Neuronal stem cell (in vitro differentiated cells): ENCODE data around the gene EPS15.

Experiments used
- DNase-seq: peaks from one replicate; pipeline ENCODE4 v3.0.0-alpha.2; 2013; ENCODE audit warnings: low spot score
- H2AFZ ChIP-seq: one replicate; pipeline ENCODE4 v1.6.1; 2013; ENCODE audit warnings: mild to moderate bottlenecking, low read length, inconsistent platforms
- H2AK5ac ChIP-seq: 2 replicates; pipeline ENCODE4 v1.6.1; 2013; ENCODE audit warnings: low read depth, mild to moderate bottlenecking, inconsistent platforms, low read length, moderate library complexity, mixed read lengths
- H2BK120ac ChIP-seq: 2 replicates; pipeline ENCODE4 v1.6.1; 2013; ENCODE audit warnings: low read depth, mild to moderate bottlenecking, inconsistent platforms, low read length, moderate library complexity, mixed read lengths
- H2BK12ac ChIP-seq: one replicate; pipeline ENCODE4 v1.6.1; 2013; ENCODE audit warnings: low read length, inconsistent platforms
- H2BK15ac ChIP-seq: 2 replicates; pipeline ENCODE4 v1.6.1; 2013; ENCODE audit warnings: mild to moderate bottlenecking, low read length, inconsistent platforms, mixed read lengths
- H2BK5ac ChIP-seq: one replicate; pipeline ENCODE4 v1.6.1; 2013; ENCODE audit warnings: inconsistent platforms, mild to moderate bottlenecking, low read length, moderate library complexity
- H3K14ac ChIP-seq: one replicate; pipeline ENCODE4 v1.6.1; 2013; ENCODE audit warnings: low read length, inconsistent platforms
- H3K18ac ChIP-seq: 2 replicates; pipeline ENCODE4 v1.6.1; 2013; ENCODE audit warnings: low read length, inconsistent platforms
- H3K23ac ChIP-seq: 2 replicates; pipeline ENCODE4 v1.6.1; 2013; ENCODE audit warnings: low read depth, mild to moderate bottlenecking, mixed read lengths, low read length, inconsistent platforms; ENCODE audit not compliant: poor library complexity
- H3K27ac ChIP-seq: replicated peaks from 3 replicates; pipeline ENCODE4 v1.5.1; 2013; ENCODE audit warnings: low read length, inconsistent platforms
- H3K27me3 ChIP-seq, 3 experiments: 2 replicates each; pipeline ENCODE4 v1.6.1; 2013; ENCODE audit warnings: low read length in 3 of 3, mild to moderate bottlenecking in 2 of 3, inconsistent platforms in 1 of 3, low read depth in 1 of 3, mixed read lengths in 1 of 3, moderate library complexity in 1 of 3; ENCODE audit not compliant: control insufficient read depth in 3 of 3, insufficient read depth in 3 of 3
- H3K36me3 ChIP-seq, 2 donors: replicated peaks in 1 of 2; 2 replicates each; pipeline ENCODE4 v1.6.1; 2013; ENCODE audit warnings: low read length in 2 of 2; ENCODE audit not compliant: control insufficient read depth in 2 of 2, insufficient read depth in 2 of 2
- H3K4ac ChIP-seq: 2 replicates; pipeline ENCODE4 v1.6.1; 2013; ENCODE audit warnings: inconsistent platforms, mild to moderate bottlenecking, low read length, moderate library complexity
- H3K4me1 ChIP-seq, 2 donors: 1 replicate in 1 of 2; 2 replicates in 1 of 2; pipeline ENCODE4 v1.6.1; 2013; ENCODE audit warnings: low read length in 2 of 2, low read depth in 1 of 2; ENCODE audit not compliant: control insufficient read depth in 2 of 2, insufficient read depth in 1 of 2
- H3K4me2 ChIP-seq: one replicate; pipeline ENCODE4 v1.6.1; 2013; ENCODE audit warnings: mild to moderate bottlenecking, low read length, inconsistent platforms; ENCODE audit not compliant: insufficient read depth, poor library complexity, severe bottlenecking
- H3K4me3 ChIP-seq, 2 donors: 2 replicates each; pipeline ENCODE4 v1.5.1; 2013; ENCODE audit warnings: low read length in 2 of 2, mild to moderate bottlenecking in 2 of 2, inconsistent platforms in 1 of 2, moderate library complexity in 1 of 2
- H3K79me1 ChIP-seq: one replicate; pipeline ENCODE4 v1.6.1; 2013; ENCODE audit warnings: low read depth, mild to moderate bottlenecking, inconsistent platforms, low read length, moderate library complexity
- H3K9ac ChIP-seq: one replicate; pipeline ENCODE4 v1.6.1; 2013; ENCODE audit warnings: mild to moderate bottlenecking, low read depth, low read length, inconsistent platforms; ENCODE audit not compliant: poor library complexity
- H3K9me3 ChIP-seq, 2 donors: replicated peaks in 1 of 2; 2 replicates each; pipeline versions ENCODE3 to v1.6.1; 2013; ENCODE audit warnings: low read length in 2 of 2, mild to moderate bottlenecking in 2 of 2, inconsistent platforms in 1 of 2, low read depth in 1 of 2, mixed read lengths in 1 of 2, moderate library complexity in 1 of 2; ENCODE audit not compliant: control insufficient read depth in 2 of 2, insufficient read depth in 1 of 2
- H4K8ac ChIP-seq: one replicate; pipeline ENCODE4 v1.6.1; 2013; ENCODE audit warnings: low read depth, mild to moderate bottlenecking, inconsistent platforms, low read length, moderate library complexity
- H4K91ac ChIP-seq: one replicate; pipeline ENCODE4 v1.6.1; 2013; ENCODE audit warnings: low read length, low read depth, mild to moderate bottlenecking, inconsistent platforms; ENCODE audit not compliant: poor library complexity
- WGBS, 2 donors: extraction: QIAGEN DNeasy Blood & Tissue Kit; methylation state at CpG; one replicate each; pipeline ENCODE4 v1.1.7; 2013; ENCODE audit warnings: missing lambda C conversion rate in 2 of 2, mixed read lengths in 1 of 2; ENCODE audit not compliant: insufficient read length in 2 of 2, insufficient replicate concordance in 1 of 2; ENCODE audit errors: extremely low coverage in 2 of 2; 5-methylcytosine and 5-hydroxymethylcytosine counted together

The EPS15 gene

DNA sequence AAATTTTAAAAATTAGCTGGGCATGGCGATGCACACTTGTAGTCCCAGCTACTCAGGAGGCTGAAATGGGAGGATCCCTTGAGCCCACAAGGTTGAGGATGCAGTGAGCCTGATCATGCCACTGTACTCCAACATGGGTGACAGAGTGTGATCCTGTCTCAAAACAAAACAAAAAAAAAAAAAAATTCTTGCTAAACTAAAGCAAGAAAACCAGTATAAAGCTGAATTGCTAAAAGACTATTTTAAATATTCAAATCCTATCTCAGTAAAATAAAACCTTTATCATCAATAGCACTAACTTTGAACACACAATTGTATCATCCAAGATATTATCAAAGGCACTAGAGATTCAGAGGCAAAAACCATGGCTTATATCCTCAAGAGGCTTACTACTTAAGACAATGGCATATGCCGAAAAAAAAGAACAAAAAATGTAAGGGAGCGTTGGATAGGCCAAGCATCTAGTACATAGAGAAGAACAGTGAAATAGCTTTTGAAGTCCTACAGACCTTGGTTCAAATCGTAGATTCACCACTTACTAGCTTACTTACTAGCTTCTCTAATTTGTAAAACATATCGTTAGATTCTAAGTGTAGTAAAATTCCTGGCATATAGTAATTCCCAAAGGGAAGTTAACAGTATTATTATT is 3.6 kb downstream of the EPS15 start:
- H4K8ac ChIP-seq = no peak overlapping the region
- WGBS, 2 donors = no CpG with 5 or more reads among the region's 5 CpGs

GRCh38 chr1:51514733-51515132 is 4.3 kb downstream of the EPS15 start:
- no CpG with 5 or more reads among the region's 2 CpGs for WGBS, 2 donors
- H2BK5ac ChIP-seq = no peak overlapping the region
- no peaks in the 10 kb centered on the region for H3K27me3 ChIP-seq
- no peak for DNase-seq
- H3K14ac ChIP-seq = no peak overlapping the region
- no peak overlapping the region for H3K4me3 ChIP-seq
- H2AK5ac ChIP-seq = no peak overlapping the region
- no peak overlapping the region for H4K8ac ChIP-seq
- H2BK15ac ChIP-seq = no peak overlapping the region
- no peak overlapping the region for H2AFZ ChIP-seq
- no peak overlapping the region for H3K4me2 ChIP-seq
- H3K4ac ChIP-seq = no peak overlapping the region
- peaks cover 8% of the 10 kb centered on the region for H3K79me1 ChIP-seq
- no peak overlapping the region for H4K91ac ChIP-seq
- no peak overlapping the region for H2BK12ac ChIP-seq
- no peak overlapping the region for H3K9ac ChIP-seq
- no peaks in the 10 kb centered on the region for H3K36me3 ChIP-seq
- H3K18ac ChIP-seq = no peak overlapping the region
- H3K4me1 ChIP-seq = peaks cover 5 to 6% of the 10 kb centered on the region in 2 donors
- no peak overlapping the region for H2BK120ac ChIP-seq
- no peak overlapping the region for H3K27ac ChIP-seq
- no peaks in the 10 kb centered on the region for H3K9me3 ChIP-seq
- no peak overlapping the region for H3K23ac ChIP-seq

More for the DNA sequence above, 3.6 kb downstream of the EPS15 start:
- H4K91ac ChIP-seq = no peak overlapping the region
- no peak overlapping the region for H2BK120ac ChIP-seq
- no peak overlapping the region for H2BK12ac ChIP-seq
- H3K23ac ChIP-seq = no peak overlapping the region
- no peaks in the 10 kb centered on the region for H3K9me3 ChIP-seq
- no peak overlapping the region for H3K27ac ChIP-seq
- no peak for DNase-seq
- H3K4me3 ChIP-seq = no peak overlapping the region
- no peak overlapping the region for H2BK15ac ChIP-seq
- H2AK5ac ChIP-seq = no peak overlapping the region
- no peaks in the 10 kb centered on the region for H3K36me3 ChIP-seq
- no peak overlapping the region for H2AFZ ChIP-seq
- no peak overlapping the region for H3K18ac ChIP-seq
- no peak overlapping the region for H3K4me2 ChIP-seq
- H3K4ac ChIP-seq = no peak overlapping the region
- H2BK5ac ChIP-seq = no peak overlapping the region
- H3K9ac ChIP-seq = no peak overlapping the region
- no peaks in the 10 kb centered on the region for H3K27me3 ChIP-seq
- H3K79me1 ChIP-seq = peaks cover 8% of the 10 kb centered on the region
- no peak overlapping the region for H3K14ac ChIP-seq
- H3K4me1 ChIP-seq = peaks cover 5 to 6% of the 10 kb centered on the region in 2 donors

- no peaks in the 10 kb centered on the region for H3K36me3 ChIP-seq
- H4K8ac ChIP-seq = no peak overlapping the region
- no peak for DNase-seq
- H3K9me3 ChIP-seq = no peaks in the 10 kb centered on the region
- H3K4me3 ChIP-seq = no peak overlapping the region
- no peak overlapping the region for H3K23ac ChIP-seq
- H2BK15ac ChIP-seq = no peak overlapping the region
- H3K27me3 ChIP-seq = no peaks in the 10 kb centered on the region
- H4K91ac ChIP-seq = no peak overlapping the region
- no peak overlapping the region for H2BK12ac ChIP-seq
- no peak overlapping the region for H2BK5ac ChIP-seq
- no peak overlapping the region for H3K27ac ChIP-seq
- WGBS, 2 donors = no CpG with 5 or more reads among the region's 1 CpG
- no peak overlapping the region for H3K14ac ChIP-seq
- H3K4me1 ChIP-seq = peaks cover 2 to 6% of the 10 kb centered on the region in 2 donors
- no peak overlapping the region for H2AFZ ChIP-seq
- H2BK120ac ChIP-seq = no peak overlapping the region
- no peak overlapping the region for H3K4ac ChIP-seq
- H3K4me2 ChIP-seq = no peak overlapping the region
- H3K9ac ChIP-seq = no peak overlapping the region
- no peak overlapping the region for H2AK5ac ChIP-seq
- no peaks in the 10 kb centered on the region for H3K79me1 ChIP-seq
- H3K18ac ChIP-seq = no peak overlapping the region
Observed at GRCh38 chr1:51512606-51513005, 6.5 kb downstream of the EPS15 start.

DNA sequence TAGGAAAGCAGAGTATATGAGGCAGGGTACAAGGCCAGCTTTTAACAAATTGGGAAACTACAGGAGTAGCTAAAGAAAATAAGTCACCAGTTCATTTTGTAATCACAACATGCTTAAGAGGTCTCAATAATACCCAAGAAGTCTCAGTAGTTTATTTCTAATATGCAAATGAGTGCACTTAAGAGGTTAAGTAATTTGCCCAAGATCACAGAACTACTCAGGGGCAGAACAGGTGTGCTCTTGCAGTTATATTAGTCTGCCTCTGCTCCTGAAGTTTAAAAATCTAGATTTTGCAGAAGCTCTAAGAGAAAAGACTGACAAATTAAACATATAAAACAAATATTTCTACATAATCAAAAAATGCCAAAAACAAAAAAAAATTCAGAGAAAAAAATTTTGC is 6.9 kb downstream of the EPS15 start:
- Histone ChIP-seq H2BK5ac (no peak overlapping the region), H3K23ac (no peak overlapping the region)
- no peak for DNase-seq

More for the DNA sequence above, 6.9 kb downstream of the EPS15 start:
- H3K27ac ChIP-seq = no peak overlapping the region
- no peaks in the 10 kb centered on the region for H3K27me3 ChIP-seq
- H3K14ac ChIP-seq = no peak overlapping the region
- no peak overlapping the region for H2AFZ ChIP-seq
- no peak overlapping the region for H3K4me3 ChIP-seq
- H3K9me3 ChIP-seq = no peaks in the 10 kb centered on the region
- no peak overlapping the region for H4K8ac ChIP-seq
- H3K4me2 ChIP-seq = no peak overlapping the region
- H2BK120ac ChIP-seq = no peak overlapping the region
- H2AK5ac ChIP-seq = no peak overlapping the region
- H3K79me1 ChIP-seq = no peaks in the 10 kb centered on the region
- no peak overlapping the region for H4K91ac ChIP-seq
- H2BK15ac ChIP-seq = no peak overlapping the region
- H3K18ac ChIP-seq = no peak overlapping the region
- H2BK12ac ChIP-seq = no peak overlapping the region
- H3K9ac ChIP-seq = no peak overlapping the region
- no peak overlapping the region for H3K4ac ChIP-seq
- no peaks in the 10 kb centered on the region for H3K36me3 ChIP-seq
- peaks cover 0 to 5% of the 10 kb centered on the region in 2 donors for H3K4me1 ChIP-seq
